SIG-M5 (cell line): ENCODE results near the gene TRIM9.

Experiments used
- DNase-seq: peaks from one replicate; lab custom pipeline; 2025; lab: John Stamatoyannopoulos, UW

TRIM9 gene

DNA sequence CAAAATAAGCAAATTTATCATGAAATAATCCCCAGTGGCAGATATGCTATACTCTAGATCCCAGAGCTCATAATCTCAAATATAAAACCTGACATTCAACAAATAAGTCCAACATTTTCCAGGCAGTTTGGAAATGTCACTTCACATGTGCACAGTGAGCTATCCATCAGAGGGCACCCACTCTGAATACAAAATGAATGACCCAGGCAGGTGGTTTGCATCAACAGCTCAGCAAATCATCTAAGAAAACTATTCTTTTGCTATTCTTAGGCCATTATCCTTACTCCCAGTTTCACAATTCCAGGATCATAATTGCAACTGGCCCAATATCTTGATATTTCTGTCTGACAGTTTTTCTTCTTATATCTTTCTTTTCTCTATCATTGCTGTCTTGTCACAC lies 38.5 kb downstream of the TRIM9 start:
- no peak for DNase-seq

DNA sequence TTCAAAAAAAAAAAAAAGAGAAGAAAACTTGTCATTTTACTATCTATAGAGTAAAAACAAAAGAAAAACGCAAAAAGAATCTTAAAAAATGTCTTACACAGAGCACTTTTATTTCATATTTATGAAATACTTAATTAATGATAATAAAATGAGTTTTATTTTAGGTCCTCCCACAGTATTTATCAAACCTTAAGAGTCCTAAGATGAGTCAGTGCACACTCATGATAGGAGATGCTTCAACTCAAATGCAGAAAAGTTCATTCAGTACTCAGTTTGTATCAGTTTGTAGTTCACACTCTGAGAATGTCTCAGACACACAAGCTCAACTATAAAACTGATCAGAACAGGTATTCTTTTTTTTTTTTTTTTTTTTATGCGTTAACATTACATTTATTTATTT lies 41.7 kb downstream of the TRIM9 start:
- DNase-seq: no peak

DNA sequence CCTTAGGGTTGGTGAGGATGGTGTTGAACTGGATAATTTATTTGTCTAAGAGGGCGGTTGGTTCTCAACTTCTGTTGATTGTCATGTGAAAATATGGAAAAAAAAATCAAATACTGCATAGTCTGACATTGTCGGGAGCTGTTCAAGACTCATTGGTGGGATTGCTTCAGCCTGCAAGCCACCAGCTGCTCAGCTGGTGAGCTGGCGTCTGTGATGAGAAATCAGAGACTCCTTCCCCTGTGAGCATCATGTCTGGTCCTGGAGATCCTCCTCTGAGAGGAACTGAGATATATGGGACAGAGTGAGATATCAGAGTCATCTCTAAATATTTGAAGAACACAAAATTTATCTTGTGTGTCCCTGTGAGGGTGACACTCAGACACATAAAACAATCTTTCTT lies 49.9 kb downstream of the TRIM9 start:
- DNase-seq: no peak

DNA sequence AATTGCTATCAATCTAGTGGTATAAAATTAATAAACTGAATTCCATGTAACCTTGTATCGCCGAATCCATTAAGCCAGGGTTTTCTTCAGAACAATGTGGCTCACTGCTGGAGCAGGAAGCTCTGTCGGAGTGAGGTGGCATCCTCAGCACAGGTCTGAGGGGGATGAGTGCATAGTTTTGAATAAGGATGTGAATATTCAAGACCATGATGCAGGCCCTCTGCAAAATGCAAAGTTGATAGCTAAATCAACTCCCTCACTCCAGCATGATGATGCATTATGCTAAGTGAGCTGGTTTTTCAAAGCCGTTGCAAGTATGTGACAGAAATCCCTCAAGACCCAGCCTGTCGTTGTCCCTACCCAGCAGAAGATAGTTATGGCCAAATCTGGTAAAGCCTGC lies 53.0 kb downstream of the TRIM9 start:
- no peak for DNase-seq

DNA sequence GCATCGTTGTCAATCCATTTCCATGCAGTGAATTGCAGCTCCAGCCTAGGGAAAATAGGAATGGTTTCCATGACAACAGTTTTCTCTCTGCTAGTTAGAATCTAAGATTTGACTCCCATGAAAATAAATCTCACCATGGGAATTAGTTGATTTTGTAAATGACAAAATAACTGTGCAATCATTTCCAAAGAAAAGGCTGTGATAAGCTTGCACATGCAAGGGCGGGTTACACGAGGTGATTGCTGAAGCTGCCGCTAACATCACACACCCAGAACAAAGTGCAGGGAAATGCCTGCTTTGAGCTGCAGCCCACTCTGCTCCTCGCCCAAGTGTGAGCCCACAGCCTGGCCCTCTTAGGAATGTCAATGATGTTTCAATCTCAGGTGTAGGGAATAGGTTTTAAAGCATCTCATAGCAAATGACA lies 53.8 kb downstream of the TRIM9 start:
- DNase-seq: no peak

DNA sequence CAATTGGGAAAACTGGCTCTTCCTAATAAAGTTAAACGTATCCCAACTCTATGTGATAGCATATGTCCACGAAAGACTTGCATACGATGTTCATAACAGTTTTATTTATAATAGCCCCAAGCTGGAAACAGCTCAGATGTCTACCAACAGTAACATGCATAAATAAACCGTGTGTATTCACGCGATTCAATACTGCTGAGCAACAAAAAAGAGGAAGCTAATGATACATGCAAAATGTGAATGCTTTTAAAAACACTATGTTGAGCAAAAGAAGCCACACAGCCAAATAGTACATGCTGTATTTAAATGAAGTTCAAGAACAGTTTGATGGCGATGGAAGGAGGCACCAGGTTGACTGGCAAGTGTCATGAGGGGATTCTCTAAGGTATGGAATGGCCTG lies 55.7 kb downstream of the TRIM9 start:
- DNase-seq: no peak

DNA sequence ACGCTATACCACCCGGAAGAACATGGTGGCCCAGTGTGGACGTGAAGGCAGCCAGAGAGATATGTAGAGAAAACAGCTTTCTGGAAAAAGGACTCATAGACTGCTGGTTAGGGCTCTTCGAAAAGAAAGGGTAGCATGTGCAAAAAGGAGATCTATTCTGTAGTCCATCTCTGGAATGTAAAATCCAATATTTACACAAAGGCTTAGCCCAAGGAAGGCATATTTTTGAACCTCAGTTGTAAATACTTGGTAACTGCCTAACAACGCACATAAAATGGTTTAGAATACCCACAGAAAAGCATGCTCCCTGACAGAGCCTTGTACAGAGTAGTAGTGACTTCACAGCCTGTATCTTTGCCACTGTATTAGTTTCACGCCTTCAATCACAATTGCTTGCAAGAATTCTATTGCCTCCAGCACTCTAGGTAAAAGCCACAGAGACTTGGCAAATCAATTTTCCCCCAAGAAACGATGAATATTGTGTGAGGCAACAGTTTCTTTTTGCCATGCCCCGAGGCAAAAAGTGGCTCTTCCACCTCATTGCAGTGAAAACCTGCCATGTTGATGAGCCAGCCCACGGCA lies 59.2 kb downstream of the TRIM9 start:
- no peak for DNase-seq

DNA sequence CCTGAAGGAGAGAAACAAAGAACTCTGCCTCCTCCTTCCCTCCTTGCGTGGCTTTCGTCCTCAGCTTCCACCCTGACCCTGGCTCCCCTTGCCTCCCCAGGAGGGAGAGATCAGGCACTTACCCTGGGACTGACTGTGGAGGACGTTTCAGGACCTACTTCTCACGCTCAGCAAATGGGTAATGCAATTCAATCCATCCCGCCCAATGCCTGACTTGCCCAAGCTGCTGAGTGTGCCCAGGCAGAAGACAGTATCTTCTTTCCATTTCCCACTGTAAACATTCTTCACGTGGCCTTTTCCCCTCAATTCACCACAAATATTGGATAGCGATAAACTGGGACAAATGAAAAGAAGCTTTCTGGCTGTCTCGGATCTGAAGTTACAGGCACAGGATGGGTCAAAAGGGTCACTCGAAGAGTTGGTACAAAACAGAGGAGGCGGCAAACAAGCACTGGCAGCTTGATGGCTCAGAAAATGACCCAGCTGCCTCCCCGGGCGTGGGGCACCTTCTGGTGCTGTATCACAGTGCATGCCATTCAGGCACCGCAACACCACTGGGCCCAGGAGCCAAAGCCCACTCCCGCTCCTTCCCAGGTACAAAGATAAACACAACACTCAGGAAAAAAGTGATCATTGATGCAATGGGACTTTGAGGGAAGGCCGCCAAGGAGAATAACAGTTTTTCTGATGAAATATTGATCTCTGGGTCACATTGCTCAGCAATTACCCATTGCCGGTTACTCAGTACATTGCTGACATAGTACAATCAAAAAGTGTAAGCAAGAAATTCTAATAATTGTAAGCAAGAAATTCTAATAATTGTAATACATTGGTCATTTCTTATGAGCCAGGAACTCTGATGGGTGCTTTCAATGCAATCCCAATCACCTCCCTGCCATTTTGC lies 65.8 kb downstream of the TRIM9 start:
- no peak for DNase-seq

DNA sequence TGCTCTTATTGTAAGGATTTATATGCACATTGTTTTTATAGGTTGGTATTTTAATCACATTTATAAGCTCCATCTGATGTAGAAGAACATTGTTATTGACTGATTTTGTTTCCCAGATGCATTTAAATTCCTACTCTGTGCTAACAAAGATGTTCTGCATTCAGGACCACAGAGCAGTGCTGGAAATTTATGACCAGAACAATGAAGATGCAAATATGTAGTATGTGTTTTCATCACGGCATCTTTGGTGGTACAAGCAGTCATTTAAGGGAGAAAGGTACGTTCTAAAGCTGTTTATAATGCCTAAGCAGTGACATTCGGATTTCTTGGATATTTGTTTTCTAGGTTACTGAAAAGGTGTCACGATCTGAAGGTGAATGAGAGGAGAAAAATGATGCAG lies 66.5 kb downstream of the TRIM9 start:
- no peak for DNase-seq

DNA sequence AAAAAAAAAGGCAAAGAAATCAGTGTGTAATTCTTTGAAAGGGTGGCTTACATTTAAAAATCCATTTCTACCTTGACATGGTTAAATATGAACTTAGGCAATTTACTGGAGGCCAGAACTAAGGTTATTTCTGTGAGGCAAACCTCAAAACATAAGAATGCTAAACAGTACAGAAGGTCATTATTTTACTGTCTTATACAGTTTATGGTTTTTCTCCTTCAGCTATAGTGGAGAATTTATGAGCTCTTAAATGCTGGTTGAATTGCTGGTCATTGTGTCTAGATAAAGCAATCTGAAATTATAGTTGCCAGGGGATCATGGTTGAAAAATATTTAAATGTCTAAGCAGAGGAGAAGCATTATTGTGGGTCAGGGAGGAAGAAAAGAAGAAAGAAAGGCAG lies 70.5 kb downstream of the TRIM9 start:
- DNase-seq: no peak

DNA sequence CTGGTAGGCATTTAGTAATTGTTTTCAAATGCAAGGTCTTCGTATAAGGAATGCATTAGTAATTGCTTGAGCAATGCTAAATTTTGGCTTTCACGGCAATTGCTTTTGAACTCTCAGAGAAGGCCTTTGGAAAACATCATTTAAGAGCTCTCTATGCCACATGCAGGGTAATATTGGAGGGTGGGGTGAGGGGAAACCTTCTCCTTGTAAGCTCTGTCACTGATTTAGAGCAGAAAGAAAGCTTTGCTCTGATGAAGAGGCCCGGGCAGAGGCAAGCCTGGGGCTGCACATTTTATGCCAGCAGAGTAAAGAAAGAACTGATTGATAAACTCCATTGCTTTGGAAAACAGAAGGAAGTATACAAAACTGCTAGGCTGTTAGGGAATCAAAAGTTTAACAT lies 70.9 kb downstream of the TRIM9 start:
- no peak for DNase-seq

DNA sequence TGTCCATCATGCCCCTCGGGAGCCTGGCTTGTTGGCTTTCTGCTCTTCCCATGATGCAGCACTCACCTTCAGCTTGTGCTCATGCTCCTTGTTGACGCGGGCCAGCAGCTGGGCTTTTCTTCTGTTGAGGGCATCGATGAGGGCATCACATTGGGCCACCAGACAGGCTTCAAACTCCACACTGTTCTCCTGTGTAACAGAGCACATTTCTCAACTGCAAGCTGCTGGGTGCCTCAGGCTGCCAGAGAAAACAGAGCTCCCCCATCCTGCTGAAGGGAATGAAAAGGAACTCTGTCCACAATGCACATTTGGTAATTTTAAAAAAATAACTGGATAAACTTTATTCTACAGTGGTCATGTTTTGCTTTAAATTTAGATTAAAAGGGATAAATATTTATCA lies 72.1 kb downstream of the TRIM9 start:
- DNase-seq: no peak

DNA sequence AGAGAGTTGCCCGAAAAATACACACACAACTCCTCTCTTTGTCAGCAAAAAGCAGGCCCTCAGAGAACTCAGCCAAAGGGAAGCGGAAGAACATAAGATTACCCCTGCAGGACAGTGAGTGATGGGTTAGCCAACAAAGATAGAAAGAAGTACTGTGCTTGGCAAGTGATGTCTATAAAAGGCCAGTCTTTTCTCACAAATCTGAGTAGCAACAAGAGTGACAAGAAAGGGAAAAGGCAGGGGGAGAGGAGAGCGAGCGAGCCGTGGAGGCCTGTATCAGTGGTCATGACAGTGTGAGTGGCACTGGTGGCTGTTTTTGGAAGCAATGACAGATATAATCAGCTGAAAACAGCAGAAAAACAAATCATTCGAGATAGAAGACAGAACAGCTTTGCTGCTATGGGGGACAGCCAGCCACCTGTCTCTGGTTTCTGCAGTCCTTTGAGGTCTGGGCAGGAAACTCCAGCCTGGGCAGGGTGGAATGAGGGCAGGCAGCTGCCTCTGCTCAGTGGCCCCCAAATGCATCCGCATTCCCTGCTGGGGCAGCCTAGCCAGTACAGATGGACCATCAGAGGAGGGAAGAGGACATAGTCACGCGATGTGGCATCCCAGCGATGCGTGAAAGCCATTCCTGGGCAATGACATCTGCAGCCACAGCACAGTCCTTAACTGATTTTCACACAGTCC lies 74.7 kb downstream of the TRIM9 start:
- DNase-seq: no peak

DNA sequence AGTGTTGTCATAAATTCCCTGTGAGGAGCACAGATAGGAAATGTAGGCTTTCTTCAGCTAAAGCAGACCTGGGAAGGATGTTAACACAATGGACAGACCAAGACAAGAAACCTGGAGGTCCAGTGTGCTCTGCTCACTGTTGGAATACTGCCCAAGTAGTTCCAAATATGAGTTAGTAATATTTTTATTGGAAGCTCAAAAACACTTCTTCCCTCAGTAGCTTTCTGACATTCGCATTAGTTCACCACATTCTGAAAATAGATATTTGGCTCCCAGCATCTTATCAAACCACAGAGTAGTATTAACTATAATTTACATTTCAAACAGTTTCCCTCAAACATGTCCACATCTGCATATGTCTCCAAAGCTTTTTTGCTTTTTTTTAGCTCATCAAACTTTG lies 75.8 kb downstream of the TRIM9 start:
- no peak for DNase-seq

DNA sequence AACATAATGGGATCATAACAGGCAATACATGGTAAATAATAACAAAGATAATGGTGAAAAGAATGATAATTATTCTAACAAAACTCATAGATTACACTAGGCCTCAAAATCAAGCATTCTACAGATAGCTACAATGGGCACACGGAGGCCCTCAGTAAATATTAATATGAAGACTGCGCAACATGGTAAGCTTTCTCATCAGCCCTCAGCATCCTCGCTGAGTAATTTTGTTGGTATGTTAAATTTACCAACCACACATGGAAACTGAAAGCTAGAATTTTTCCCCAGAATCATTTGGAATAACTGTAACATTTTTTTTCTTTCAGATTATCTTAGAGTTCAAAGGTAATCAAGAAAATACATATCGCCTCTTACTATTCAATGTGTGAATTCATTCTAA lies 76.4 kb downstream of the TRIM9 start:
- DNase-seq: no peak

DNA sequence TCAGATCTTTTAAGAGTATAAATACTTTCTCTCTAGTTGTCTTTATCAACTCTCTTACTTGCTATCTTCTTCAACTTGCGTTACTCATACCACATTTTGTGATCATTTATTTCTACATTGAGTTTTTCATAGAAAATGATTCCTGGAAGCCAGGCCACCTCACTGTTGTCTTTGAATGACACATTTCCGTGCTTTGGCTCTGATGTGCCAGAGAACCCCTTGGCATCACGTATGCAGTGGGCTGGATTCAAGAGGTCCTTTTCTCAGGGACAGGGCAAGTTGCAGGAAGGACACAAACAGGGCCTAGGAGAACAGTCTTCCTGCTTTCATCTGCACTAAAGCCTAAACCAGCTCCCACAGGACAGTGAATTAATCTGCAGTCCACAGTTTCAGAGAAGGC lies 80.3 kb downstream of the TRIM9 start:
- DNase-seq: no peak

DNA sequence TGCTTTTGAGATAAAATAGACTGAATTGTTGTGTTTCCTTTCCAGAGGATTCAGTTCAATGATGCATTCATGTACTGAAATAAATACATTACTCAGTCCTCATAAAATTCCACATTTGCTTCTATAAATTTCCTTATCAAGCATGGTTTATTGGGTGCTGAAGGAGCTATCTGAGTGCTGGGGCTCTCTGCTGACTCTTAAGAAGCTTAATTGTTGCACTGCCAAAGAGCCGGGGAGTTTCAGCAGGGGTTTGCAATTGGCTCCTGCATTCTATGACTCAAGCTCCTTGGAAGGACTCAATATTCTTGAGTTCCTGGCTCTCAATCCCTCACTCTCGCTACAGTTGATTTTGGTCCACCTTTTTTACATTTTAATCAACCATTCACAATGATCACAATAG lies 80.8 kb downstream of the TRIM9 start:
- no peak for DNase-seq

DNA sequence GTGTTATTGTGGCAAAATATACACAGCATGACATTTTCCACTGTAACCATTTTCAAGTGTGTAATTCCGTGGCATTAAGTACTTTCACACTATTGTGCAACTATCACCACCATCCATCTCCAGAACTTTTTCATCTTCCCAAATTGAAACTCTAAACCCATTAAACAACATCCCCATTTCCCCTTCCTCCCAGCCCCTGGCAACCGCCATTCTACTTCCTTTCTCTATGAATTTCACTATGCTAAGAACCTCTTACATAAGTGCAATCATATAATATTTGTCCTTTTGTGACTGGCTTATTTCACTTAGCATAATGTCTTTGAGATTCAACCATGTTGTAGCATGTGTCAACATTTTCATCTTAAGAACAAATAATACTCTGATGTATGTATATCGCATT lies 82.8 kb downstream of the TRIM9 start:
- DNase-seq: no peak

DNA sequence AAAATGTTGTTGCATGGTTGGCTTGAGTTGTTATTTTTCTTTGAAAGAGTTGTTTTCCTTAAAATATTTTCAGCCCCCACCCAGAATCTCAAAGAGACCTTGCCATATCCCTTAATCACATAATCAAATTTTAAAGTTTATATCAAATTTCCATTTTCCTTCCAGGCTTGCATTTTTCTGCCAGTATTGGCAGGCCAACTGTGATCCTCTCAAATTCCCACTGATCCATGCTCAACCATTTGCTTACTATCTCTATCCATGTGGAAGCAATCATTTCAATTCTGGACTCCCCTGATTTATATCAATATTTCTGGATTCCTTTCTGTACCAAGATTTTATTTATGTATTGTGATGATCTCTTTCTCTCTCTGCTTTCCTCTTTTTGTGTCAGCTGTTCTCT lies 86.5 kb downstream of the TRIM9 start:
- DNase-seq: no peak

DNA sequence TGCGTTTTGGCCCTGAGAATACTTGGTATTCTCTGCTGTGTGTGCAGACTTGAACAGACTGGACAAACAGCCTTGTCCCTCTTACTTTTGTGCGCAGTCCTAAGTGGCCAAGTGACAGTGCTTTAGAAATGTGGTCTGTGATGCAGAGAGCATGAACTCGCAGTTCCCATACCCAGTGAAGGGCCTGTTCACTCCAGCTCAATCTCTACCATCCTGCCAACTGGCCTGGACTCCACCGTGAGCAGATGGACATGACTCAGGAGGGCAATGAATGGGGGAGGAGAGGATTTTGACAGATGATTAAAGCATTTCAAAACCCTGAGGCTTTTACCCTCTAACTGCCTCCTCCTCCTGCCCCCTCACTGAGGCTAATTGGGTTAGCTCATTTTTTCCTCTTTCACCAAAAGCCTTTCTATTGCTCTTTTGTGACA lies 88.1 kb downstream of the TRIM9 start:
- no peak for DNase-seq

DNA sequence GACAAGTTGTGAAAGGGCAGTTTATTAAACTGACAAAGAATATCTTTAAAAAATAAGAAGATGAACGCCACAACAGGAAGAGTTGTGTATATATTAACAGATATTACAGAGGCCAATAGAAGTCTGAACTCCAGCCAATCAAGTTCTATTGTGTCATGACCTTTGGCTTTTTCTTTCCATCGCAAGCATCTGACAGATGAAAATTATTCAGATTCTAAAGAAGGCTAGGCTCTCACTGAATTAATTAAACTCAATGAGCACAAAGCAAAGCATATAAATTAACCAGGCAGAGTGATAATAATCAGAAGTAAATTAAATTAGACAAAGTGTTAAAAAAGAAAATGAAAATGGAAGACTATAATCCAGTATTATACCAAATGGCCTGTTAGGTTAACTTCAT lies 88.6 kb downstream of the TRIM9 start:
- DNase-seq: no peak

DNA sequence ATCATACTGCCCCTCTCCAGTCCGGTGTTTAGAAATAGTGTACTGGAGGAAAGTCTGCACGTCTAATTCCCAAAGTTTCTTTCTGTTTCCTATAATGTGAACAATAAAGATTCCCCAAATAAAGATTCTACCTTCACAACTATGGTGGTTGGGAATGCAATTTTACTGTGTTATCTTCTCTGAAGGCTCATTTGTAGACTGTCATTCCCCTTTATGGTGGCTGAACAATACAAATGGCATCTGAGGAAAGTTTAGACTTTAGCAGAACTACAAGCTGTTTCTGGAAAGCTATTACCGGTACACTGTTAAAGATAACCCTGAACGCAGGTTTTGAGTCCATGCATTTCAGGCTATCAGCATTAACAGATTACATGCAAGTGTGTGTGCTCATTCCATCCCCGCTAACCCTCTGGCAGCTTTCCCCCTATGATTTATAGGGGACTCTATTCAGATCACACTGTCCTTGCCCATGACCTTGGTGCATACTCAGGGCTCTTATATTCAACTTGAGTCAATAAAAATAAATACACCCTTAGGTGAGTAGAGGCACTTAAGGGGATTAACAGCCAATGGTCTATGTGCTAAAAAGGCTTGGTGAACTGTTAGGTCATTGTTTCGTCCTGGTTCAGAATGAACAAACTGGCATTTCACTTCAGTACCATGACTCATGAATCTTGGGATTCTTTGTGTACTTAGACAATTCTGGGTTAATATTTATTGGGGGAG lies 89.9 kb downstream of the TRIM9 start:
- no peak for DNase-seq
